ENCODE measurements around the gene C6orf136.

The C6orf136 gene

DNA sequence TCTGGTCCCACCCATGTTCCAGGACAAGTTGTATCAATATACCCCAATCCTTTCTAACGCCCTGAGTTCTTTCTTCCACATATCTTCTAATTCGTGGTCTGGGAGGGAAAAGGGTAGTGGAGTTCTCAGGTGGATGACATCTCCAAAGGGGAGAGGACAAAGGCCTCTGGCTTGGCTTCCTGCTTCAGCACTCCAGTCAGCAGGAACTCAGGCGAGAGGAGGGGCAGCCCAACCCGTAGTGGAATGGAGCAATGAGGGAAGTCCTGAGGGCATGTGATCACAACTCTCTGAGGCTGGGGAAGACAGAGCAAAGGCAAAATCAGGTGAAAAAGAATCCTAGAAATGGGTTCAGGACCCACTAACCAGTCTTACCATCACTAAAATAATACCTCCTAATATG is 53.4 kb downstream of the C6orf136 start:
- peaks cover 29% of the 10 kb centered on the region for H3K36me3 Mint-ChIP-seq (ENCODE audit: low read depth)
- no peaks in the 10 kb centered on the region for H3K27me3 Mint-ChIP-seq

More for the DNA sequence above, 53.4 kb downstream of the C6orf136 start:
- DNase-seq: no peak
- H3K9me3 Mint-ChIP-seq: no peaks in the 10 kb centered on the region
- no peak overlapping the region for H3K27ac Mint-ChIP-seq
- no peak overlapping the region for H3K4me3 Mint-ChIP-seq
- ATAC-seq: no peak
- H3K4me1 Mint-ChIP-seq: no peaks in the 10 kb centered on the region
